ENCODE data around the gene NLRP4.

The NLRP4 gene

DNA sequence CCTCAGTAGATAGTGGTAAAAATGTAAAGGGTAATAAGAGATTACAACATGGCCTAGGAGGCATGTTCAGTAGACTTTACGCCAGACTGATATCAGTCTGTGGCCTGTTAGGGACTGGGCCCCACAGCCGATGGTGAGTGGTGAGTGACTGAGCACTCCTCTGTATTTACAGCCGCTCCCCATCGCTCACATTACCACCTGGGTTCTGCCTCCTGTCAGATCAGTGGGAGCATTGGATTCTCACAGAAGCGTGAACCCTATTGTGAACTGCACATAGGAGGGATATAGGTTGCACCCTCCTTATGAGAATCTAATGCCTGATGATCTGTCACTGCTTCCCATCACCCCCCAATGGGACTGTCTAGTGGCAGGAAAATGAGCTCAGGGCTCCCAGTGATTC is 22.4 kb upstream of the NLRP4 start:
- no peak overlapping the region for H3K27ac ChIP-seq
- TF ChIP-seq, protein P1, sequence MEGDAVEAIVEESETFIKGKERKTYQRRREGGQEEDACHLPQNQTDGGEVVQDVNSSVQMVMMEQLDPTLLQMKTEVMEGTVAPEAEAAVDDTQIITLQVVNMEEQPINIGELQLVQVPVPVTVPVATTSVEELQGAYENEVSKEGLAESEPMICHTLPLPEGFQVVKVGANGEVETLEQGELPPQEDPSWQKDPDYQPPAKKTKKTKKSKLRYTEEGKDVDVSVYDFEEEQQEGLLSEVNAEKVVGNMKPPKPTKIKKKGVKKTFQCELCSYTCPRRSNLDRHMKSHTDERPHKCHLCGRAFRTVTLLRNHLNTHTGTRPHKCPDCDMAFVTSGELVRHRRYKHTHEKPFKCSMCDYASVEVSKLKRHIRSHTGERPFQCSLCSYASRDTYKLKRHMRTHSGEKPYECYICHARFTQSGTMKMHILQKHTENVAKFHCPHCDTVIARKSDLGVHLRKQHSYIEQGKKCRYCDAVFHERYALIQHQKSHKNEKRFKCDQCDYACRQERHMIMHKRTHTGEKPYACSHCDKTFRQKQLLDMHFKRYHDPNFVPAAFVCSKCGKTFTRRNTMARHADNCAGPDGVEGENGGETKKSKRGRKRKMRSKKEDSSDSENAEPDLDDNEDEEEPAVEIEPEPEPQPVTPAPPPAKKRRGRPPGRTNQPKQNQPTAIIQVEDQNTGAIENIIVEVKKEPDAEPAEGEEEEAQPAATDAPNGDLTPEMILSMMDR (conservative IDR thresholded peaks at IDR 0.05) = no peak

DNA sequence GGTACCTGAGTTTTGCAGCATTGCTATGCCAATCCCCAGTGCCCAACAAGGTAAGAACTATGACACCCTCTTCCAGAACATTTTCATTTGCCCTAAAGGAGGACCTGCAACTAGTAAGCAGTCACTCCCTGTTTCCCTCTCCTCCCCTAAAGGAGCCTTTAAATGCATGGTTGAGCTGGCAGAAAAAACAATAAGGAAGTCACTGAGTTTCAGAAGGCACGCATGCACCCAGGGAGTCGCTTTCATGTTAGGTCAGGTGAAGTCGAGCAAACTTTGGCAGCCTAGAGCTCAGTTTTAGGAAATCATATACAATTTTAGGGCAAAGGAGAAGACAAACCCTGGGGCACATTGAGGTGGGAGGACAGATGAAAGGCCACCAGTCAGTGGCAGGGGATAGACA is 16.3 kb upstream of the NLRP4 start:
- no peak overlapping the region for H3K27ac ChIP-seq
- TF ChIP-seq, protein P1 (conservative IDR thresholded peaks at IDR 0.05) = no peak

DNA sequence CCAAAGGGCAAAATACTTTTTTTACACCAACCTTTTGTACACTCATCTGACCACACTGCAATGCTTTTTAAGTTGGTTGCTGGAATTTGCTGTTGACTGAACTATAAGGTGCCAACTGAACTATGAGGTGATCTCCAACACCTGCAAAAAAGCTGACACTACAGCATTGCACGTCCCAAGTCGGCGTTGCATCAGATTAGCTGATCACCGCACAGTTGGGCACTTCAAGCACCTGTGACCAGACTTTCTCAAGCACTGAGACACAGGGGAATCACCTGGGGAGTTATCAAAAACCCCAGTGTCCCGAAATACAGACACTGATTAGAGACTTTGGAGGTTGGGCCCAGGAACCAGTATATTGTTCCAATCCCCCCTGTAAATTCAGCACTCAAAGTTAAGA is 5.7 kb upstream of the NLRP4 start:
- TF ChIP-seq, protein P1 (conservative IDR thresholded peaks at IDR 0.05) = no peak
- H3K27ac ChIP-seq = no peak overlapping the region

DNA sequence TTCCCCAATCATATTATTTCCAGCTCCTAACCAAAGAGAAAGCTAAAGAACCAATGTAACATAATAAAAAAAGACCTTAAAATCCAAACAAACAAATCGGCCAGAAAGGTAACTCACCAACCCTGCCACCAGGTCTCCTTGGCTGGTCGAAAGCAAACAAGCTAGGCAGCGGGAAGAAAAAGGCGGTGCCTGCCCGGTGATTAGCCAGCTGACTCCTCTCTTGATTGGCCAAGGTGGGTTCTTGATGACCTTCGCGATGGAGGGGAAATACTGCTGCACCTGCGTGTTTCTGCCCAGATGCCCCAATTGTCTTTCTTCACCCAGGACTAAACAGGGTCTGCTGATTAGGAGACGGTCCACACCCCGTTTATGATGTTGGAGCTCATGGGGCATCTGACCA is 4.5 kb upstream of the NLRP4 start, which contains the start of gene NLRP11:
Gene NLRP11, minus strand, starts transcription at position 154 of the 400 bp plus-strand sequence. CDS start 13,825 bp downstream, outside the sequence.
- H3K27ac ChIP-seq = no peak within 1 kb of the TSS
- TF ChIP-seq, protein P1 (conservative IDR thresholded peaks at IDR 0.05) = no peak

DNA sequence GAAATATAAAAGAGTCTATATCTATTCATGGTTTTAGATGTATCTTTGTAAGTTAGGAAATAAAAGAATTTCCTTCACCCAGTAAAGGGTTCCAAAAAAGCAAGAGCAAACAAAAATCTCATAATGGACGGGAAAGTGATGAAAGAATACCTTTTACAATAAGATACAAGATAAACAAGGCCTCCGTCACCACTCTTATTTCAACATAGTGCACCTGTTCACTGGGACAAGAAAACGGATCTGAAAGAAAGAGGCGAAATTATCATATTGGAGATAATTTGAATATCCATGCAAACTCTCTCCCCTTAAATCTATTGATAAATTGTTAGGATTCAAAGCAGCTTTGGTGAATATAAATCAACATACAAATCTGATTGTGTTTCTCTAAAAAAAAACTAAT is 3.7 kb upstream of the NLRP4 start:
- H3K27ac ChIP-seq = no peak overlapping the region
- TF ChIP-seq, protein P1 (conservative IDR thresholded peaks at IDR 0.05) = no peak

DNA sequence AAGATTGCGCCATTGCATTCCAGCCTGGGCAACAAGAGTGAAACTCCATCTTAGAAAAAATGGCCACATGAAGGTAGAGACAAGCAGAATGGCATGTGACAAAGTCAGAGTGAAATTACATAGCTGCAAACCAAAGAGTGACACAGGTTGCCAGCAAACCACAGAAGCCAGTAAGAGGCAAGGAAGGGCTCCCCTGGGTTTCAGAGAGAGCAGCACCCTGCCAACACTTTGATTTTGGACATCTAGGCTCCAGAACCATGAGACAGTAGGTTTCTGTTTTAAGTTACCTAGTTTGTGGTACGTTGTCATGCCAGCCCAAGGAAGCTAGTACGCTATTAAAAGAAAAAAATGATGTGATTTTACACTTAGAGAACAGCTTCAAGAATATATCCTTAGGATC is 1.9 kb downstream of the NLRP4 start:
- TF ChIP-seq, protein P1 (conservative IDR thresholded peaks at IDR 0.05) = no peak
- H3K27ac ChIP-seq = no peak overlapping the region

DNA sequence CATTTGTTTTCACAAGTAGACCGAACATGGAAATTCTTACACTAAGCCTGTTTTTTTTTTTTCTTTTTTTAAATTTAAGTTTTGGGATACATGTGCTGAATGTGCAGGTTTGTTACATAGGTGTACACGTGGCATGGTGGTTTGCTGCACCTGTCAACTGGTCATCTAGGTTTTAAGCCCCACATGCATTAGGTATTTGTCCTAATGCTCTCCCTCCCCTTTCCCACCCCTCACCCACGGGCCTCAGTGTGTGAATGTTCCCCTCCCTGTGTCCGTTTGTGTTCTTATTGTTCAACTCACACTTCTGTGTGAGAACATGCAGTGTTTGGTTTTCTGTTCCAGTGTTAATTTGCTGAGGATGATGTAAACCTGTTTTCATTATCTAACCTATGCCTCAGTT is 2.6 kb downstream of the NLRP4 start:
- TF ChIP-seq, protein P1 (conservative IDR thresholded peaks at IDR 0.05) = no peak
- no peak overlapping the region for H3K27ac ChIP-seq

DNA sequence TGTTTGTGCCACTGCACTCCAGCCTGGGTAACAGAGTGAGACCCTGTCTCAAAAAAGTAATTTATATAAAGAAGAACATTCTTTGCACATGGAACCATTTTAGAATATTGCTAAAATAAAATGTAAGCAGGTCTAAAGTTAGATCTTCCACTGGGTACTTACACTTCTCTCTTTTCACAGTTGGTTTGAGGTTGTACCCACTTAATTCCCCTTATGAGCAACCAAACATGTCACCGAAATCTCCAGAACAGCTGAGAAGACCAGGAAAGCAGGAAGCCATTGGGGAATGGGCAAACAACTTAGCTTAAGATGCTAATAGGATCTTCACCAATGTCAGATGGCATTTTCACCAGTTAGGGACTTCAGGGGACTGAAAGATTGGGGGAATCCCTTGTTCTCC is 18.8 kb downstream of the NLRP4 start:
- H3K27ac ChIP-seq = no peak overlapping the region
- TF ChIP-seq, protein P1 (conservative IDR thresholded peaks at IDR 0.05) = no peak

Measured in VCaP (cell line).